CD14-positive monocyte (primary cell): ENCODE data around the gene MRPS34. TPM values are rescaled to one million over a fixed set of nuclear protein-coding genes. Genes with fewer than 3 reads are reported as not detected.
A peak's percentile ranks its signal among the peaks of the same experiment; 100 is the strongest.
"Not testable (repeated sequence)": the region's sequence is repeated elsewhere in the genome, so short reads cannot be mapped to it uniquely, and the experiment has no call there.

Source experiments
- DNase-seq, 3 donors: peaks; one replicate each; pipeline ENCODE4 v3.0.0-alpha.2; 2011 to 2022
- H2AFZ ChIP-seq: 2 replicates; pipeline ENCODE4 v1.6.0; 2012; ENCODE audit warnings: mild to moderate bottlenecking, low read depth, low read length, inconsistent platforms; ENCODE audit not compliant: insufficient read depth, poor library complexity, severe bottlenecking
- H3K27ac ChIP-seq, 2 donors: 1 replicate in 1 of 2; 2 replicates in 1 of 2; pipeline ENCODE4 v1.5.1; 2012 to 2013; ENCODE audit warnings: low read length in 2 of 2, control low read depth in 1 of 2, inconsistent platforms in 1 of 2, low read depth in 1 of 2, mild to moderate bottlenecking in 1 of 2
- H3K27me3 ChIP-seq, 2 donors: one replicate each; pipeline versions ENCODE4 v1.6.0 to v1.6.1; 2011 to 2013; ENCODE audit warnings: low read length in 2 of 2; ENCODE audit not compliant: control insufficient read depth in 2 of 2, insufficient read depth in 2 of 2
- H3K36me3 ChIP-seq, 2 donors: replicated peaks in 1 of 2; 1 replicate in 1 of 2; 2 replicates in 1 of 2; pipeline versions ENCODE4 v1.5.1 to v1.6.1; 2012 to 2013; ENCODE audit warnings: low read length in 2 of 2, control low read depth in 1 of 2, inconsistent platforms in 1 of 2, mild to moderate bottlenecking in 1 of 2; ENCODE audit not compliant: insufficient read depth in 2 of 2, control insufficient read depth in 1 of 2
- H3K4me1 ChIP-seq, 2 donors: 1 replicate in 1 of 2; 2 replicates in 1 of 2; pipeline versions ENCODE4 v1.5.1 to v1.6.1; 2012 to 2013; ENCODE audit warnings: low read length in 2 of 2, control low read depth in 1 of 2, inconsistent platforms in 1 of 2, mild to moderate bottlenecking in 1 of 2, moderate library complexity in 1 of 2; ENCODE audit not compliant: insufficient read depth in 2 of 2, control insufficient read depth in 1 of 2
- H3K4me2 ChIP-seq: replicated peaks from 2 replicates; pipeline ENCODE3; 2012; ENCODE audit warnings: low read length, moderate library complexity, mild to moderate bottlenecking; ENCODE audit not compliant: poor library complexity, severe bottlenecking; ENCODE audit errors: extremely low read depth
- H3K4me3 ChIP-seq, 3 experiments: fragments of 200-600 bp in 1 of 3; sonication (generic) in 1 of 3; replicated peaks in 1 of 3; 1 replicate in 2 of 3; 2 replicates in 1 of 3; pipeline ENCODE4 v1.5.1; 2011 to 2013; ENCODE audit warnings: low read length in 3 of 3, mild to moderate bottlenecking in 3 of 3, control low read depth in 2 of 3, low read depth in 2 of 3, inconsistent platforms in 1 of 3, moderate library complexity in 1 of 3
- H3K79me2 ChIP-seq: 2 replicates; pipeline ENCODE4 v1.6.0; 2012; ENCODE audit warnings: mild to moderate bottlenecking, control low read depth, inconsistent platforms, low read length, moderate library complexity; ENCODE audit not compliant: insufficient read depth
- H3K9ac ChIP-seq: 2 replicates; pipeline ENCODE4 v1.6.0; 2017; ENCODE audit warnings: low read length, mild to moderate bottlenecking; ENCODE audit not compliant: insufficient read depth, poor library complexity, severe bottlenecking
- H3K9me3 ChIP-seq, 2 donors: replicated peaks in 1 of 2; 1 replicate in 1 of 2; 2 replicates in 1 of 2; pipeline versions ENCODE4 v1.5.1 to v1.6.1; 2012 to 2013; ENCODE audit warnings: low read length in 2 of 2, control low read depth in 1 of 2; ENCODE audit not compliant: control insufficient read depth in 1 of 2, insufficient read depth in 1 of 2
- H4K20me1 ChIP-seq: 2 replicates; pipeline ENCODE4 v1.6.0; 2012; ENCODE audit warnings: mild to moderate bottlenecking, low read length, control low read depth, moderate library complexity; ENCODE audit not compliant: insufficient read depth
- H3K27ac Mint-ChIP-seq, 7 donors: one replicate each; pipeline ENCODE4 v1.8.0; 2020; ENCODE audit warnings: mild to moderate bottlenecking in 7 of 7, mixed read lengths in 7 of 7, moderate library complexity in 6 of 7, inconsistent platforms in 2 of 7
- H3K27me3 Mint-ChIP-seq, 3 donors: one replicate each; pipeline ENCODE4 v1.8.0; 2021 to 2022; ENCODE audit warnings: low read depth in 3 of 3, mild to moderate bottlenecking in 3 of 3, mixed read lengths in 3 of 3, moderate library complexity in 3 of 3, inconsistent platforms in 1 of 3
- H3K36me3 Mint-ChIP-seq, 2 donors: one replicate each; pipeline ENCODE4 v1.8.0; 2020; ENCODE audit warnings: mixed read lengths in 2 of 2, inconsistent platforms in 1 of 2, mild to moderate bottlenecking in 1 of 2
- H3K4me1 Mint-ChIP-seq: one replicate; pipeline ENCODE4 v1.8.0; 2020; ENCODE audit warnings: mild to moderate bottlenecking, mixed read lengths
- H3K4me3 Mint-ChIP-seq, 2 donors: one replicate each; pipeline ENCODE4 v1.8.0; 2020; ENCODE audit warnings: mild to moderate bottlenecking in 2 of 2, mixed read lengths in 2 of 2, moderate library complexity in 1 of 2
- H3K9me3 Mint-ChIP-seq, 7 donors: one replicate each; pipeline ENCODE4 v1.8.0; 2020 to 2022; ENCODE audit warnings: mixed read lengths in 7 of 7, mild to moderate bottlenecking in 6 of 7, moderate library complexity in 6 of 7, inconsistent platforms in 2 of 7
- WGBS: methylation state at CpG from one replicate; pipeline ENCODE4 v1.1.5; 2013; ENCODE audit warnings: missing lambda C conversion rate; ENCODE audit not compliant: insufficient coverage; 5-methylcytosine and 5-hydroxymethylcytosine counted together
- intact Hi-C, 2 donors: fragments of 100-400 bp; cut with micrococcal nuclease; formaldehyde crosslinking; loops; one replicate each; pipeline versions ENCODE4 v1.15.0 to v1.15.1; 2023
- polyA plus RNA-seq, 3 donors: library from polyadenylated mRNA; depleted of rRNA in 1 of 3; unstranded in 2 of 3; stranded (reverse) in 1 of 3; fragments of 300-500 nt in 2 of 3; fragments of >200 nt in 1 of 3; fragmentation: Illumina TruSeq in 2 of 3; gene quantifications; 1 replicate in 2 of 3; 2 replicates in 1 of 3; pipeline ENCODE4 v1.2.3, GENCODE V29; 2012 to 2021
- TF ChIP-seq, protein P1 (sequence below): fragments of 200-600 bp; IDR thresholded peaks from one replicate; pipeline ENCODE4 v1.8.0; 2022; ENCODE audit warnings: antibody characterized with exemption, mild to moderate bottlenecking

The MRPS34 gene
- polyA plus RNA-seq, 3 donors = 34.5 to 137 (median 109) TPM

DNA sequence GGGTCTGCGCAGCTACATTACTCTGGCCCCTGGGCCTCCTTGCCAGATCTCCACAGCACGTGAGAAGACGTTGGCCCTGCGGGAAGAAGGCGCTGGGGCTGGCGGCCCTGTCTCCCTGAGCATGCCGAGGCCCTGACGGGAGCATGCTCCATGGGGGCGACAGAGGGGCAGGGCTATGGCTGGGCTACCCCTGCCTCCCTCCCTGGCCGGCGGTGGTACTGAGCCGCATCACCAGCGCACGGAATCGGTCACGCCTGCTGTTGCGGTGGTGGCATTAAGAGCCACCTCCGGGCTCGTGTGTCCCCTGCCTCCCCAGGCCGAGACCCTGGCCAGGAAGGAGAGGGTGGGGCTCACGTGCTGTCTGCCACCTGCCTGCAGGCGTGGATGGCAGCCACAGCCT is 38.8 kb downstream of the MRPS34 start:
- Histone ChIP-seq H4K20me1 (peaks cover 36% of the 10 kb centered on the region), H3K9ac (no peak overlapping the region), H3K4me3 (no peak overlapping the region), H2AFZ (no peak overlapping the region), H3K9me3 (peaks cover 0 to 27% of the 10 kb centered on the region in 2 donors), H3K36me3 (peaks cover 39 to 43% of the 10 kb centered on the region in 2 donors), H3K27me3 (no peaks in the 10 kb centered on the region), H3K79me2 (peaks cover 6% of the 10 kb centered on the region), H3K27ac (peak overlapping the region in 1 of 2 donors; percentile 41), H3K4me2 (no peak overlapping the region), H3K4me1 (peaks cover 13 to 14% of the 10 kb centered on the region in 2 donors)
- TF ChIP-seq, protein P1, sequence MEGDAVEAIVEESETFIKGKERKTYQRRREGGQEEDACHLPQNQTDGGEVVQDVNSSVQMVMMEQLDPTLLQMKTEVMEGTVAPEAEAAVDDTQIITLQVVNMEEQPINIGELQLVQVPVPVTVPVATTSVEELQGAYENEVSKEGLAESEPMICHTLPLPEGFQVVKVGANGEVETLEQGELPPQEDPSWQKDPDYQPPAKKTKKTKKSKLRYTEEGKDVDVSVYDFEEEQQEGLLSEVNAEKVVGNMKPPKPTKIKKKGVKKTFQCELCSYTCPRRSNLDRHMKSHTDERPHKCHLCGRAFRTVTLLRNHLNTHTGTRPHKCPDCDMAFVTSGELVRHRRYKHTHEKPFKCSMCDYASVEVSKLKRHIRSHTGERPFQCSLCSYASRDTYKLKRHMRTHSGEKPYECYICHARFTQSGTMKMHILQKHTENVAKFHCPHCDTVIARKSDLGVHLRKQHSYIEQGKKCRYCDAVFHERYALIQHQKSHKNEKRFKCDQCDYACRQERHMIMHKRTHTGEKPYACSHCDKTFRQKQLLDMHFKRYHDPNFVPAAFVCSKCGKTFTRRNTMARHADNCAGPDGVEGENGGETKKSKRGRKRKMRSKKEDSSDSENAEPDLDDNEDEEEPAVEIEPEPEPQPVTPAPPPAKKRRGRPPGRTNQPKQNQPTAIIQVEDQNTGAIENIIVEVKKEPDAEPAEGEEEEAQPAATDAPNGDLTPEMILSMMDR = no peak
- intact Hi-C loops = no loop called here
- H3K4me1 Mint-ChIP-seq = peaks cover 12% of the 10 kb centered on the region
- DNase-seq = no peak
- peaks cover 0 to 3% (median 0%) of the 10 kb centered on the region in 3 donors for H3K27me3 Mint-ChIP-seq
- no peak overlapping the region for H3K27ac Mint-ChIP-seq
- peaks cover 0 to 10% (median 2%) of the 10 kb centered on the region in 7 donors for H3K9me3 Mint-ChIP-seq
- H3K36me3 Mint-ChIP-seq = peaks cover 27 to 37% of the 10 kb centered on the region in 2 donors
- no peak overlapping the region for H3K4me3 Mint-ChIP-seq
- WGBS = 98% methylated on average over 21 of the region's 22 CpGs

DNA sequence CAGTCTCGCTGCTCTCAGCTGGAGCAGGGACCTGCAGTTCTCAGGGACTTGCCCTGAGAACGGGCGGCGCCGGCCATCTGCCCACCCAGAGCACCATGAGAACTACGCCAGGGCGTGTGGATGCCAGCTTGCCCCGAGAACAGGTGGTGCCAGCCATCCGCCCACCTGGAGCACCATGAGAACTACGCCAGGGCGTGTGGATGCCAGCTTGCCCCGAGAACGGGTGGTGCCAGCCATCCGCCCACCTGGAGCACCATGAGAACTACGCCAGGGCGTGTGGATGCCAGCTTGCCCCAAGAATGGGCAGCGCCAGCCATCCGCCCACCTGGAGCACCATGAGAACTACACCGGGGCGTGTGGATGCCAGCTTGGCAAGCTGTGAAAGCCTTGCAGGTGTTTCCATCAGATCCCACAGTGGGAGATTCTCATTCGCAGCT is 40.4 kb downstream of the MRPS34 start:
- 99% methylated on average over 21 of the region's 21 CpGs for WGBS

More for the DNA sequence above, 40.4 kb downstream of the MRPS34 start:
- peaks cover 41 to 53% of the 10 kb centered on the region in 2 donors for H3K36me3 Mint-ChIP-seq
- intact Hi-C loops, H3K9ac ChIP-seq, H3K27me3 ChIP-seq, H2AFZ ChIP-seq, H3K27me3 Mint-ChIP-seq, H3K4me3 Mint-ChIP-seq, H3K4me2 ChIP-seq, DNase-seq, H3K4me3 ChIP-seq: not testable (repeated sequence)
- peak overlapping the region in 2 of 7 donors; percentile 26 to 50 for H3K27ac Mint-ChIP-seq
- peaks cover 12% of the 10 kb centered on the region for H3K4me1 Mint-ChIP-seq
- H3K9me3 ChIP-seq = peaks cover 0 to 16% of the 10 kb centered on the region in 2 donors
- H4K20me1 ChIP-seq = peaks cover 48% of the 10 kb centered on the region
- peaks cover 13 to 14% of the 10 kb centered on the region in 2 donors for H3K4me1 ChIP-seq
- peaks cover 0 to 10% (median 2%) of the 10 kb centered on the region in 7 donors for H3K9me3 Mint-ChIP-seq
- peak overlapping the region in 1 of 2 donors; percentile 64 for H3K27ac ChIP-seq
- peaks cover 10% of the 10 kb centered on the region for H3K79me2 ChIP-seq
- peaks cover 55 to 58% of the 10 kb centered on the region in 2 donors for H3K36me3 ChIP-seq
